OCI-LY1 (cell line): ENCODE results near the gene ATXN7L1.

Experiments used
- EZH2 ChIP-seq: fragments of 200-600 bp; sonication (generic), shearing (Covaris generic); IDR thresholded peaks from 2 replicates; pipeline ENCODE4 v1.8.0; 2017; ENCODE audit warnings: borderline replicate concordance, mixed run types, mild to moderate bottlenecking, antibody characterized with exemption, low read length, moderate library complexity, mixed read lengths
- TF ChIP-seq, protein P1 (sequence below): fragments of 200-600 bp; sonication (generic), shearing (Covaris generic); IDR thresholded peaks from 2 replicates; pipeline ENCODE4 v1.5.1; 2017; ENCODE audit warnings: mild to moderate bottlenecking, antibody characterized with exemption, low read length, moderate library complexity, mixed read lengths

DNA sequence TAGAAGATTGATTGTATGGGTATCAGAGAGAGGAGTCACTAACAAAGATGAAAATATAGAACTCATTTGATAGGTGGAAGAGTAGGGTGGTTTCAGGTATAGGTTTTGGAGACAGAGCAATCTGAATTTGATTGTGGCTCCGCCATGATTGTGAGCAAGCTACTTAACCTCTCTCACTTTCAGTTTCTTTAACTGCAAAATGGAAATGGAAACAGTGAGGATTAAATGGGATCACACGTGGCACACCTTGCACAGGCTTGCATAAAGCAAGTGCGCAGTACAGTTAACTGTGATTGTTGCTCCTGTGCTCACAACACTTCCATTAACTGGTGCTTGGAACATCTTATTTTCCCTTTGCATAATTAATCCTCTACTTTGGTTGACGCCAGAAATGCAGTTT is 54.9 kb downstream of the ATXN7L1 start:
- TF ChIP-seq EZH2 = no peak
- TF ChIP-seq, protein P1, sequence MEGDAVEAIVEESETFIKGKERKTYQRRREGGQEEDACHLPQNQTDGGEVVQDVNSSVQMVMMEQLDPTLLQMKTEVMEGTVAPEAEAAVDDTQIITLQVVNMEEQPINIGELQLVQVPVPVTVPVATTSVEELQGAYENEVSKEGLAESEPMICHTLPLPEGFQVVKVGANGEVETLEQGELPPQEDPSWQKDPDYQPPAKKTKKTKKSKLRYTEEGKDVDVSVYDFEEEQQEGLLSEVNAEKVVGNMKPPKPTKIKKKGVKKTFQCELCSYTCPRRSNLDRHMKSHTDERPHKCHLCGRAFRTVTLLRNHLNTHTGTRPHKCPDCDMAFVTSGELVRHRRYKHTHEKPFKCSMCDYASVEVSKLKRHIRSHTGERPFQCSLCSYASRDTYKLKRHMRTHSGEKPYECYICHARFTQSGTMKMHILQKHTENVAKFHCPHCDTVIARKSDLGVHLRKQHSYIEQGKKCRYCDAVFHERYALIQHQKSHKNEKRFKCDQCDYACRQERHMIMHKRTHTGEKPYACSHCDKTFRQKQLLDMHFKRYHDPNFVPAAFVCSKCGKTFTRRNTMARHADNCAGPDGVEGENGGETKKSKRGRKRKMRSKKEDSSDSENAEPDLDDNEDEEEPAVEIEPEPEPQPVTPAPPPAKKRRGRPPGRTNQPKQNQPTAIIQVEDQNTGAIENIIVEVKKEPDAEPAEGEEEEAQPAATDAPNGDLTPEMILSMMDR = no peak
